ENCODE data around the gene DENND1C.

DENND1C gene

GRCh38 chr19:6421075-6422014 is 60.2 kb downstream of the DENND1C start:
- TF ChIP-seq CTCF (IDR thresholded peaks at IDR 0.05; ENCODE audit: control insufficient read depth, extremely low read depth, insufficient read depth) = no peak
- no peak for DNase-seq (ENCODE audit: low read depth)

GRCh38 chr19:6418562-6418932 is 63.0 kb downstream of the DENND1C start:
- no peak overlapping the region for H3K4me3 ChIP-seq (ENCODE audit: low read depth, low read length)
- no peak for TF ChIP-seq CTCF (IDR thresholded peaks at IDR 0.05; ENCODE audit: control insufficient read depth, extremely low read depth, insufficient read depth)
- no peak for DNase-seq (ENCODE audit: low read depth)

More at GRCh38 chr19:6421075-6422014, 60.2 kb downstream of the DENND1C start:
- H3K4me3 ChIP-seq (ENCODE audit: low read depth, low read length) = no peak overlapping the region

GRCh38 chr19:6417713-6418561 is 63.6 kb downstream of the DENND1C start:
- H3K4me3 ChIP-seq (ENCODE audit: low read depth, low read length) = no peak overlapping the region
- TF ChIP-seq CTCF (IDR thresholded peaks at IDR 0.05; ENCODE audit: control insufficient read depth, extremely low read depth, insufficient read depth) = peak; percentile 67
- DNase-seq (ENCODE audit: low read depth) = no peak
